HG03457 (cell line): ENCODE results near the gene ZBTB20.
"Not testable (repeated sequence)": the region's sequence is repeated elsewhere in the genome, so short reads cannot be mapped to it uniquely, and the experiment has no call there.

Experiments
- ATAC-seq: cut with Tn5 transposase; IDR thresholded peaks from one replicate; pipeline ENCODE4 v1.9.1; 2021; ENCODE audit warnings: moderate number of reproducible peaks; ENCODE audit not compliant: unreplicated experiment

The ZBTB20 gene

DNA sequence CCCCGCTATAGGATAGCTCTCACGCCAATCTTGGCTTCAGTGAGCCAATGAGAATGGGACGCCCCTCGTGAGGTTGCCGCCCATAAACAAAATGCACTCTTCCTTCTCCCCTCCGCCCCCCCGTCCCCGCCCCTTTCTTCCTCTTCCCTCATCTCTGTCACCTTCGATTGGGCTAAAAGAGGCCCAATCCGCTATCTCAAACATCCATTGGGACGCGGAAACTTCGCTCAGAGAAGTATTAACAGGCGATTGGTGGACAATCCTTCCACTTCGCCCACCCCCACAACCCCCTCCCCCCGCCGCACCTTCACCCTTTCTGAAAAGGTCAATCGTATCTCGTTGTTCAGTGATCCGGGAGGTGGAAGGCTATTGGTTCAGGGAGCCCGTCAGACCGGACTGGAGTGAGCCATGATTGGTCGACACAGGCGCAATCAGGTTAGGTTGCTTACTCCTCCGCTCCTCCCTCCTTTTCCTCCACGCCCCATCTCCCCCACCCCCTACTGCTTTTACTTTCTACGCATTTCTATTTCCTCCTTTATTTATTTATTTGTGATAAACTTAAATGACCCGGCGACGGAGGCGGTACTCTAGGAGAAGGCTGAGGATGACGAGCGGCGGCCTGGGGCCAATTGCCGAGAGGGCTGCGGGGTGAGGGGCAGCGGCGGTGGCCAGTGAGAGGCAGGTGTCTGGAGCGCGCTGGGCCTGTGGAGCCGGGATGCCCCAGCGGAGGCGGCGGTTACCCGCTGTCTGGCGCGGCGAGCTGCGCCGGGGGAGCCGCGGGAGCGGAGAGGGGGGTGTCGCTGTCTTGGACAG, 447 bp upstream of the ZBTB20 start:
- peak; percentile 81 for ATAC-seq

DNA sequence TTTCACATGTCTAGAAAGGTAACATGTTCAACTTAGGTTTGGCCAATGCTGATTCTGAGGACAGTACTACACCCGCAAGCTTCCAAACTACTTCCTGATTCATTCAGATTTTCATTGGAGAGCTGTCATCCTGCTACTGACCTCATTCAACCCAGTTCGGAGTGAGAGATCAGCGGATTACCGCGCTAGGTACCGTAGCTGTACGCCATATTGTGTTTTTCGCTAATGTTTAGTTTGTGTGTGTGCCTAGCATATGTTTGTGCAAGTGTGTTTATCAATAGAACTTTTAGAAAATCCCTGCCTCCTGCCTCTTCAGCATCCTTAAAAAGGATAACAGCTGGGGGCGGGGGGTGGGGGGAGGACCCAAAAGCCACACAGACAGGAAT, 1.1 kb downstream of the ZBTB20 start:
- ATAC-seq = no peak

GRCh38 chr3:115141033-115141757, 5.9 kb downstream of the ZBTB20 start:
- ATAC-seq = peak; percentile 35

DNA sequence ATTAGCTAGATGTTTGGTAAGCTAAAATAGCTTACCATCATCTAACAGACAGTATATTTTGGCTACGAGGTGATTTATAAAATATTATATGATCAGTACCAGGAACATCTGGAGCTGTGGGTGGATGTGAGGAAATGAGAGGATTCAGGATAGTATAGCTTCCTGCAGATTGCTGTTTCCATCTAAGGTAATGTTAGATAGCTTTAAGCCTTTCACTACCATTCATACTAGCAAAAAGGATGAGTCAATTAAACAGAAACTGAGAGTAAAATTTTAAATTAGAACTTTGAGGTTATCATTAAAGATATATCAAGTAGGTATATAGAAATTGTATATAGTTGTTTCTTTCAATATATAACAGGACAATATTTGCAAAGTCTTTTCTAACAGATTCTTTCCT, 8.0 kb downstream of the ZBTB20 start:
- no peak for ATAC-seq

DNA sequence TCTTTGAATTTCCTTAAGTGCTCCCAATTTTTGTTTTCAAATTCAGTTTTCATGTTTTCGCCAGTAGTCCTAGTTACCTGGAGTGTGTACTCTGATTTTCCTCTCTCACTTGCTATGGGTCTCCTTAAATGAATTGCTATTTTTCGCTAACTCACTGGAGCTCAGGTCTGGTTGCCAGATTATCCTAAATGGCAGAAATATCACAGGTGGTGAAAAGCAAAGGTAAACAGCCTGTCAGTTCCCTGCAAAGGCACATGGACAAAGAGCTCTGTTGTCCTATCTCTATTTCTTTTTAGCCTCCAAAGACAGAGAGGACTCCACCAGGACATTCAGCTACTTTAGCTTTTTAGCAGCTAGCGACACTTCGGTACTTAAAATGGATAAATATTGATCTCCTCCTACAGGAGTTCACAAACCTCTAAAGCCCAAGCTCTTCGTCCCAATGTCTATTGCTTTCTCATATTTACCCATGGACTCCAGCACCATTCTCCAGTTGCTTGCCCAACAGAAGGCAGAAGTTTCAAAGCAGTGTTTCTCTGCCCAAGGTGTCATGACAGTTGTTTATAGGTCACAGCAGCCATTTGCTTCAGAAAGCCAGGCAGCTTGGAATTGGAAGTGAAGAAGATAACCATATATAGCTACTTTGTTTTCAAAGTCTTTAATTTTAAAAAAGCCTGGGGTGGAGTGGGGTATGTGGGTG, 12.3 kb downstream of the ZBTB20 start:
- no peak for ATAC-seq

GRCh38 chr3:115127208-115127607, 19.9 kb downstream of the ZBTB20 start:
- ATAC-seq = no peak

DNA sequence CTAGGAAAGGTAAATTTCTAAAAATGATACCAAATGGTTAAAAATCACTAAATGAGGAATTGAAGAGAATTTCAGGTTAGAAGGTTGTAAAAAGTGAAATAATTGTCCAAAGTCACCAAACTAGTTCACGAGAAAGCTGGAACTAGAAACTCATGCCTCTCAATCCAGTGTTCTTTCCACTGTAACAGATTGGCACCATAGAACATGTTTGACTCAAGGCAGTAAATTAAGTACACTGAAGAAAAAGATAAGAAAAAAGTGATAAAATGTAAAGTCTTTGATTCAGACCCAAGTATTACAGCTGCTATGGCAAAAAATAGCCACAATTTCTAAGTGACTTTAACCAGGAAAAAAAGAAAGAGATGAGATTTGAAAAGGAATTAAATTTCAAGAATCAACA, 26.5 kb downstream of the ZBTB20 start:
- ATAC-seq = no peak

DNA sequence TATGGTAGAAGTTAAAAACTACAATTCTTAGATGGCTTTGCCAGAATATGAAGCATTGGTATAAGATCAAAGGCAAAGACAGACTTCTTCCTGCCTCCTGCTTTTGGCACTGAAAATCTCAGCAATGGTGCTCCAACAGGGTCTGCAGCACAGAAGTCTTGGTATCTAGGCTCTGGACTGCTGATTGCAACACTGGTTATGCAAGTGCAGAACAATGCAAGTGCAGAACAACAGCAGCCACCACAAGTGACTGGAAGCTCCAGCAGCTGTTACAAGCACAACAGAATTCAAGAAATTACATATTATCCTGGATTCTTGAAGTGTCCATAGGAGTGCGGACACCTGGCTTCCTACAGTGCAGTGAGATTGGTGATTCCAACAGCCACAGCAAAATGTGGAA, 33.7 kb downstream of the ZBTB20 start:
- ATAC-seq = no peak

- no peak for ATAC-seq
Observed at GRCh38 chr3:115111632-115112031, 35.5 kb downstream of the ZBTB20 start.

DNA sequence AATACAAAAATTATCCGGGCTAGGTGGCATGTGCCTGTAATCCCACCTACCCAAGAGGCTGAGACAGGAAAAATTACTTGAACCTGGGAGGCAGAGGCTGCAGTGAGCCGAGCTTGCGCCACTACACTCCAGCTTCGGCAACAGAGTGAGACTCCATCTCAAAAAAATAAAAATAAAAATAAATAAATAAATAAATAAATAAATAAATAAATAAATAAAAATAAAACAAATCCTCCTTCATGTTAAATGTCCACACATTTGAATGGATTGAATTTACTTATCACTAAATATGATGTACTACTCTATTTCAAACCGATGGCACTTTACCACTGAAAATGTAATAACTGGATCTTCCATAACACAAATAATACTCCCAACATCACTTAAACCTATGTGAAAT, 36.3 kb downstream of the ZBTB20 start:
- no peak for ATAC-seq

DNA sequence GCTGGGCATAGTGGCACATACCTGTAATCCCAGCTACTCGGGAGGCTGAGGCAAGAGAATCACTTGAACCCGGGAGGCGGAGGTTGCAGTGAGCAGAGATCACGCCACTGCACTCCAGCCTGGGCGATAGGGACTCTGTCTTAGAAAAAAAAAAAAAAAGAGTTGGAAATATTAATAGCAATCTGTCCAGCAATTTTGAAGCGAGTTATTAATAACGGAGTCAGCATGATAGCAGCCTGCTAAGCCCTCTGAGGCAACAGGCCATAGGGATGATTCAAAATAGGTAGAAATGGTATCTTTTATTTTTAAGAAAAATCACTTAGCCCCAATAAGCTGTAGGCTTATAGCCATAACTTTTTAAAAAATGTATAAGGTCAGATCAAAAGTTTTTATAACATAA, 37.0 kb downstream of the ZBTB20 start:
- not testable (repeated sequence) for ATAC-seq

GRCh38 chr3:115108614-115109013, 38.5 kb downstream of the ZBTB20 start:
- no peak for ATAC-seq

GRCh38 chr3:115102046-115102445, 45.0 kb downstream of the ZBTB20 start:
- no peak for ATAC-seq

GRCh38 chr3:115100806-115101205, 46.3 kb downstream of the ZBTB20 start:
- no peak for ATAC-seq

DNA sequence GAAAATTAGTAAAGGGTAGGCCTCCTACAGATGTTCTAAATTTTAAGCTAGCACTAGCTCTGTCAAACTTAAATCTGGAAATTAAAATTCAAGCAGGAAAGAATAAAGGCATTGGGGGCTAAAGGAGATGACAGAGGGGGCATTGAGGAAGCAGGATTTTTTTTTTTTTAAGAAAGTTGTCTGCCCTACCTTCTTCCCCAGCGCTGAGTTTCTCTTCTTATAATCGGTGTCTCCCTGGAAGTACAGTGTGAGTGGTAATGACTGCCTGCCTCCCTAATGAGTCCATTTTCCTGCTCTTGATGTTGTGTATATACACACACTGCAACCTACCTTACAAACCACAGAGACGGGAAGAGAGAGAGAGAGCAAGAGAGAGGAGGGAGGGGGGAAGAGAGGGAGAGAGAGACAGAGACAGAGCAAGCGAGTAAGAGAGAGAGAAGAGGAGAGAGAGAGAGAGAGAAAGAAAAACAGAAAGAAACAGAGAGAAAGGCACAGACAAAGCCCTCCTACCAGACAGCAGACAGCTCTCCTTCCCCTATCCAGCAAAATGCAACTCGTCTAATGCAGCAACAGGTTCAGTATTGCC, 47.0 kb downstream of the ZBTB20 start:
- ATAC-seq = peak; percentile 68

DNA sequence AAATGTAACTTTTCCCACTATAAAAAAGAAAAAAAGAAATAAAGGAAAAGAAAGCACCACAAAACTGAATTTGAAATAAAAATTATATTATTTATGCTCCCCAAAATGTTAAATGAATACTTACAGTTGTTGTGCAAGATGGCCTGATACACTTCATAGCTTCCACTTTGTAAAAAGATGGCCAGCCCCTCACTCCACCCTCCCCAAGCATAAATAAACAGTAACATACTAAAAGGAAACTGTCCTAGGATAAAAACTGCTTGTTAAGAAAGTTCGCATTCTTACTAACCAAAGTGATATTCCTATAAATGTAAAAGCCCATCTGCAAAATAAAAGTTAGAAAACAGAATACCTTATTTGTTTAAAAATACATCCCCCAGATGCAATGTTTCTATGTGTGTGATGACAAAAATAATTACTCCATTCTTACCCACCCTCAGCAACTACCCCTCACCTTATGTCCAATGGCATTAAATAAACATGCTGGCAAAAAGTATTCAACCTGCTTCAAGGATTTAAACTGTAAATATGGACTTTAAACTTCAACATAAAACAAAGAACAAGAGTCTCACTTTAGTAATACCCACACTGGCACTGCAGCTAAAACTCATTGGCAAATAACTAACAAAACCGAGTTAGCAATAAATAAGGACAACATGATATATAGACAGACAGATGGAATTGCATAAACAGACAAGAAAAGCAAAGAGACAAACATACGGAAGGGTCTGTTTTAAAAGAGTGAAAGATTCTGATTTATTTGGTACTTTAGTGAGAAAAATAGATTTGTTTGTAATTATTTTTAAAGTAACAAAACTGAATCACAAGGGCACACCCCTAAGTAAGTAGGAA, 47.7 kb downstream of the ZBTB20 start:
- ATAC-seq = no peak

DNA sequence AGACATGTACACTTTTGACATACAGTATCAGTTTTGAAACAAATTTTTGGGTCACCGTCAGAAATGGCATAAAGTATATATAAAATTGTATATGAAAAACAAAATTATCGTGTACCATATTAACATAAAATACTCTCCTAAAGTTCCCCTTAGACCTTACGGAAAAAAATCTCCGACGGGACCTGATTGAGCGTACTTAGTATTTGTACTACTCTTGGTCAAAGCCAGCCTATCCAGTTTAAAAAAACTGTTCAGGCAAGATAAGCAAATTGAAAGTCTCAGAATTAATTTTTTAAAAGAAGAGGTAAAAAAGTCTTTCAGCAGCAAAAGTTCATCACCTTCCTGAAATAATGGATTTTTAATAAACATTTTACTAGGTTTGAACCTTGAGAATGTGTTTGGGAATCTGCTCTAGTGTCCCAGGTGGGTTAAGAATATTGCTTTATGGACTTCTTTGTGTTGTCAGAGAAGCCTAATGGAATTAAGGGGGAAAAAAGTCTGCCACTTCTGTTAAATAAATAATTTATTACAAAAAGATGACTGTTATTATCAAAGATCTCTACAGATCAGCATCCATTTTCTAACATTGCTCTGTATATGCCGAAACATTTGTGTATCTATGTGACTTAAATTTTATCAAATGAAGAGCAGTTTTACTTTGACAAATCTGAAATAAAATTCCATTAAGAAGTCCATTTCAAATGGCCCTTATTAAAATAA, 48.6 kb downstream of the ZBTB20 start:
- no peak for ATAC-seq

- no peak for ATAC-seq
Observed at GRCh38 chr3:115095236-115095635, 51.9 kb downstream of the ZBTB20 start.

DNA sequence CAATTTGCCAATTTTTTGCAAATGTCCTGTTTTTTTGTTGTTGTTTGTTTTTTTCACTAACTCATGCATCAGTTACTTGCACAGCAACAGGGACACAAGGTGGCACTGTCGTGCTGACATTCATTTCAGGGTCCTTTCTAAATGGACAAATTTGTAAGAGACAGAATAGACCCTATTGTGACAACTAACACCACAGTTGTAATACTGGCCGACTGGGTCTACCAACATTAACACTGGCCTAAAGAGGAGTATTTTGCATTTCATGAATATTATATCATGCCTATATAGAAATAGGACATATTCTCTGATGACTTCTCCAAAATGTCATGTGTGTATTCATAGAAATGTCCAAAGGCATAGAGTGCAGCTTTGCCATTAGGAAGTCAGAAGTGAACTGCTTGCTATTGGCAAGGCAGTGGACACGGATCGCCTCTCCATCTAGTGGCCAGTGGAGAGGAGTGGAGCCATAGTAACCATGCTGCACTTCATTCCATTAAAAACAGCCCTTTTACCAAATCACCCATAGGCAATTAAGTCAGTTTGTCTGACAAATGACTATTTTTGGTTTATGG, 54.8 kb downstream of the ZBTB20 start:
- no peak for ATAC-seq

- no peak for ATAC-seq
Observed at GRCh38 chr3:115090712-115091111, 56.4 kb downstream of the ZBTB20 start.
